HepG2 (cell line): ENCODE data around the gene CRLF3. TPM values are rescaled to one million over a fixed set of nuclear protein-coding genes. Genes with fewer than 3 reads are reported as not detected.

Experiments used
- ATAC-seq: fragments of 200-7000 bp; cut with Tn5 transposase; 3 replicates; pipeline ENCODE4 v1.9.1; 2020; ENCODE audit warnings: mild to moderate bottlenecking, moderate library complexity
- BruUV-seq: library from RNA; stranded (reverse); fragments of 400-500 nt; replicated peaks from 2 replicates; lab custom pipeline; 2021; lab: Mats Ljungman, UMichigan
- CTCF ChIA-PET: fragments of 300-600 bp; formaldehyde crosslinking; extraction: SDS; loops from one replicate; lab custom pipeline; 2021; ENCODE audit warnings: low total read pairs, inconsistent platforms, low intra/inter-chr PET ratio; lab: Yijun Ruan, JAX
- POLR2A ChIA-PET: fragments of 350-600 bp; sonication (Branson Sonifier 250); formaldehyde crosslinking; loops from one replicate; lab custom pipeline; 2020; ENCODE audit warnings: antibody characterized with exemption, inconsistent platforms; lab: Yijun Ruan, JAX
- DNase-seq: peaks from one replicate; pipeline ENCODE4 v3.0.0-alpha.2; 2015; ENCODE audit warnings: low spot score
- FAIRE-seq: peaks from 3 replicates; lab custom pipeline; 2011; peaks lifted over from hg19 to GRCh38; lab: Jason Lieb, UNC
- H2AFZ ChIP-seq: one replicate; pipeline ENCODE4 v1.6.1; 2011; ENCODE audit warnings: low read length, inconsistent platforms
- H3K27ac ChIP-seq: fragments of 300-600 bp; 3 replicates; pipeline ENCODE4 v1.8.0; 2011; ENCODE audit warnings: mixed run types, mild to moderate bottlenecking, mixed read lengths, low read length, inconsistent platforms; ENCODE audit not compliant: insufficient read depth; ENCODE audit errors: extremely low read length
- H3K27me3 ChIP-seq, 2 experiments: fragments of 200-600 bp in 1 of 2; 2 replicates in 1 of 2; 3 replicates in 1 of 2; pipeline versions ENCODE4 v1.6.0 to v1.8.0; 2011; ENCODE audit warnings: low read length in 2 of 2, mild to moderate bottlenecking in 2 of 2, moderate library complexity in 2 of 2, inconsistent platforms in 1 of 2; ENCODE audit not compliant: insufficient read depth in 2 of 2, control insufficient read depth in 1 of 2
- H3K36me3 ChIP-seq, 2 experiments: fragments of 200-600 bp in 1 of 2; replicated peaks in 1 of 2; 2 replicates in 1 of 2; 3 replicates in 1 of 2; pipeline versions ENCODE4 v1.5.1 to v1.8.0; 2011; ENCODE audit warnings: low read length in 2 of 2, inconsistent platforms in 1 of 2; ENCODE audit not compliant: insufficient read depth in 2 of 2, control insufficient read depth in 1 of 2
- H3K4me1 ChIP-seq: 2 replicates; pipeline ENCODE4 v1.5.1; 2012; ENCODE audit warnings: low read length, inconsistent platforms; ENCODE audit not compliant: insufficient read depth
- H3K4me2 ChIP-seq: 2 replicates; pipeline ENCODE4 v1.6.0; 2011; ENCODE audit warnings: low read depth, low read length, inconsistent platforms
- H3K4me3 ChIP-seq, 3 experiments: fragments of 200-600 bp in 1 of 3; sonication (generic), shearing (Covaris generic) in 1 of 3; replicated peaks in 1 of 3; 2 replicates each; pipeline ENCODE4 v1.5.1; 2011 to 2016; ENCODE audit warnings: low read length in 3 of 3, inconsistent platforms in 2 of 3, low read depth in 2 of 3, mild to moderate bottlenecking in 2 of 3, control low read depth in 1 of 3, mixed read lengths in 1 of 3; ENCODE audit not compliant: insufficient read depth in 1 of 3
- H3K79me2 ChIP-seq: one replicate; pipeline ENCODE4 v1.6.1; 2011; ENCODE audit warnings: low read length, inconsistent platforms; ENCODE audit not compliant: insufficient read depth
- H3K9ac ChIP-seq: 2 replicates; pipeline ENCODE4 v1.6.0; 2011; ENCODE audit warnings: mild to moderate bottlenecking, low read depth, low read length, inconsistent platforms; ENCODE audit not compliant: insufficient read depth
- H3K9me3 ChIP-seq: 2 replicates; pipeline ENCODE4 v1.5.1; 2012; ENCODE audit warnings: mild to moderate bottlenecking, low read length
- H4K20me1 ChIP-seq: 2 replicates; pipeline ENCODE4 v1.6.0; 2011; ENCODE audit warnings: inconsistent platforms, mild to moderate bottlenecking, low read length, moderate library complexity; ENCODE audit not compliant: insufficient read depth
- MNT ChIP-seq: fragments of 450-650 bp; IDR thresholded peaks from 2 replicates; pipeline ENCODE4 v1.6.1; 2016
- SNAPC4 ChIP-seq: sonication (generic); formaldehyde crosslinking; IDR thresholded peaks from 2 replicates; pipeline ENCODE4 v1.4.0; 2020; ENCODE audit warnings: mild to moderate bottlenecking, missing genetic modification reagents
- ZSCAN29 ChIP-seq: sonication (generic); formaldehyde crosslinking; conservative IDR thresholded peaks from 2 replicates; pipeline ENCODE4 v1.4.0; 2020; ENCODE audit warnings: mild to moderate bottlenecking, missing genetic modification reagents
- WGBS: methylation state at CpG from one replicate; pipeline ENCODE4 v1.1.6; 2017; ENCODE audit warnings: low lambda C conversion rate; 5-methylcytosine and 5-hydroxymethylcytosine counted together
- in situ Hi-C: cut with HindIII; loops from 2 replicates; pipeline ENCODE4 v1.10.0; 2017; ENCODE audit warnings: low pct_unique_long_range_greater_than_20kb; ENCODE audit not compliant: extremely low pct_ligation_motif_present
- intact Hi-C: fragments of 100-400 bp; cut with micrococcal nuclease; formaldehyde crosslinking; loops from one replicate; pipeline ENCODE4 v1.10.0; 2022; ENCODE audit not compliant: unreplicated experiment
- polyA plus RNA-seq, 8 experiments: library from polyadenylated mRNA; depleted of rRNA in 3 of 8; stranded (reverse) in 7 of 8; unstranded in 1 of 8; fragments of >200 nt; fragmentation: Illumina TruSeq in 4 of 8; extraction: Trizol in 4 of 8; gene quantifications; 2 replicates each; pipeline versions ENCODE4 v1.2.1 to v1.2.3, GENCODE V29; 2011 to 2016; ENCODE audit warnings: low read depth in 4 of 8, missing spikeins in 1 of 8, mixed read lengths in 1 of 8; ENCODE audit not compliant: insufficient read depth in 1 of 8
- total RNA-seq, 5 experiments: library from RNA; depleted of rRNA; stranded (reverse); fragments of >200 nt; fragmentation: Illumina TruSeq; extraction: Trizol; gene quantifications; 2 replicates each; pipeline ENCODE4 v1.2.3, GENCODE V29; 2016; ENCODE audit warnings: low read depth in 1 of 5

The CRLF3 gene
- total and polyA plus RNA-seq, 2 of the 13 experiments (the other 11 are each of a cell fraction or from before 2014, with no cell fraction given): 6.4 to 9.1 TPM

GRCh38 chr17:30819971-30820705 lies 4.4 kb downstream of the CRLF3 start:
- intact Hi-C loops: no loop called here
- FAIRE-seq (no peak), ATAC-seq (no peak)
- ChIA-PET POLR2A (no interaction called here), CTCF (no interaction called here)
- H3K27me3 ChIP-seq: no peaks in the 10 kb centered on the region; a peak in 1 of 5 replicates
- H3K27ac ChIP-seq: no peak overlapping the region
- H3K9me3 ChIP-seq: no peaks in the 10 kb centered on the region
- H3K4me1 ChIP-seq: peaks cover 32% of the 10 kb centered on the region
- BruUV-seq: no TSS peak
- TF ChIP-seq ZSCAN29 (no peak), SNAPC4 (CRISPR knock-in tag) (no peak), MNT (no peak)
- TF ChIP-seq, all 625 proteins: peak for 0
- H3K36me3 ChIP-seq: peaks cover 0 to 2% of the 10 kb centered on the region in 2 experiments; a peak in 1 of 5 replicates
- DNase-seq: no peak
- no peak overlapping the region for H3K9ac ChIP-seq
- no peak overlapping the region for H3K4me3 ChIP-seq
- 95% methylated on average over 8 of the region's 8 CpGs for WGBS
- no peaks in the 10 kb centered on the region; the same call in 1 of the 2 replicates for H4K20me1 ChIP-seq
- in situ Hi-C loops: no loop called here
- no peak overlapping the region for H3K4me2 ChIP-seq
- no peak overlapping the region for H2AFZ ChIP-seq
- peaks cover 47% of the 10 kb centered on the region for H3K79me2 ChIP-seq
